HepG2 (cell line): ENCODE data around the gene PROX2. TPM values are rescaled to one million over a fixed set of nuclear protein-coding genes. Genes with fewer than 3 reads are reported as not detected.

Experiments used
- ATAC-seq: fragments of 200-7000 bp; cut with Tn5 transposase; 3 replicates; pipeline ENCODE4 v1.9.1; 2020; ENCODE audit warnings: mild to moderate bottlenecking, moderate library complexity
- BruUV-seq: library from RNA; stranded (reverse); fragments of 400-500 nt; replicated peaks from 2 replicates; lab custom pipeline; 2021; lab: Mats Ljungman, UMichigan
- CTCF ChIA-PET: fragments of 300-600 bp; formaldehyde crosslinking; extraction: SDS; loops from one replicate; lab custom pipeline; 2021; ENCODE audit warnings: low total read pairs, inconsistent platforms, low intra/inter-chr PET ratio; lab: Yijun Ruan, JAX
- POLR2A ChIA-PET: fragments of 350-600 bp; sonication (Branson Sonifier 250); formaldehyde crosslinking; loops from one replicate; lab custom pipeline; 2020; ENCODE audit warnings: antibody characterized with exemption, inconsistent platforms; lab: Yijun Ruan, JAX
- DNase-seq: peaks from one replicate; pipeline ENCODE4 v3.0.0-alpha.2; 2015; ENCODE audit warnings: low spot score
- FAIRE-seq: peaks from 3 replicates; lab custom pipeline; 2011; peaks lifted over from hg19 to GRCh38; lab: Jason Lieb, UNC
- H2AFZ ChIP-seq: one replicate; pipeline ENCODE4 v1.6.1; 2011; ENCODE audit warnings: low read length, inconsistent platforms
- H3K27ac ChIP-seq: fragments of 300-600 bp; 3 replicates; pipeline ENCODE4 v1.8.0; 2011; ENCODE audit warnings: mixed run types, mild to moderate bottlenecking, mixed read lengths, low read length, inconsistent platforms; ENCODE audit not compliant: insufficient read depth; ENCODE audit errors: extremely low read length
- H3K27me3 ChIP-seq, 2 experiments: fragments of 200-600 bp in 1 of 2; 2 replicates in 1 of 2; 3 replicates in 1 of 2; pipeline versions ENCODE4 v1.6.0 to v1.8.0; 2011; ENCODE audit warnings: low read length in 2 of 2, mild to moderate bottlenecking in 2 of 2, moderate library complexity in 2 of 2, inconsistent platforms in 1 of 2; ENCODE audit not compliant: insufficient read depth in 2 of 2, control insufficient read depth in 1 of 2
- H3K36me3 ChIP-seq, 2 experiments: fragments of 200-600 bp in 1 of 2; replicated peaks in 1 of 2; 2 replicates in 1 of 2; 3 replicates in 1 of 2; pipeline versions ENCODE4 v1.5.1 to v1.8.0; 2011; ENCODE audit warnings: low read length in 2 of 2, inconsistent platforms in 1 of 2; ENCODE audit not compliant: insufficient read depth in 2 of 2, control insufficient read depth in 1 of 2
- H3K4me1 ChIP-seq: 2 replicates; pipeline ENCODE4 v1.5.1; 2012; ENCODE audit warnings: low read length, inconsistent platforms; ENCODE audit not compliant: insufficient read depth
- H3K4me2 ChIP-seq: 2 replicates; pipeline ENCODE4 v1.6.0; 2011; ENCODE audit warnings: low read depth, low read length, inconsistent platforms
- H3K4me3 ChIP-seq, 3 experiments: fragments of 200-600 bp in 1 of 3; sonication (generic), shearing (Covaris generic) in 1 of 3; replicated peaks in 1 of 3; 2 replicates each; pipeline ENCODE4 v1.5.1; 2011 to 2016; ENCODE audit warnings: low read length in 3 of 3, inconsistent platforms in 2 of 3, low read depth in 2 of 3, mild to moderate bottlenecking in 2 of 3, control low read depth in 1 of 3, mixed read lengths in 1 of 3; ENCODE audit not compliant: insufficient read depth in 1 of 3
- H3K79me2 ChIP-seq: one replicate; pipeline ENCODE4 v1.6.1; 2011; ENCODE audit warnings: low read length, inconsistent platforms; ENCODE audit not compliant: insufficient read depth
- H3K9ac ChIP-seq: 2 replicates; pipeline ENCODE4 v1.6.0; 2011; ENCODE audit warnings: mild to moderate bottlenecking, low read depth, low read length, inconsistent platforms; ENCODE audit not compliant: insufficient read depth
- H3K9me3 ChIP-seq: 2 replicates; pipeline ENCODE4 v1.5.1; 2012; ENCODE audit warnings: mild to moderate bottlenecking, low read length
- H4K20me1 ChIP-seq: 2 replicates; pipeline ENCODE4 v1.6.0; 2011; ENCODE audit warnings: inconsistent platforms, mild to moderate bottlenecking, low read length, moderate library complexity; ENCODE audit not compliant: insufficient read depth
- BHLHE40 ChIP-seq: IDR thresholded peaks from 2 replicates; pipeline ENCODE4 v1.6.1; 2011; ENCODE audit warnings: low read length, improper control_type of control experiment
- CBX2 ChIP-seq, 2 experiments: fragments of 200-600 bp in 1 of 2; sonication (generic); formaldehyde crosslinking in 1 of 2; IDR thresholded peaks; 2 replicates each; pipeline versions ENCODE4 v1.7.0 to v1.8.1; 2018 to 2022; ENCODE audit warnings: low read depth in 2 of 2, low read length in 1 of 2, mild to moderate bottlenecking in 1 of 2, missing genetic modification reagents in 1 of 2
- IRF2 ChIP-seq: IDR thresholded peaks from 2 replicates; pipeline ENCODE4 v1.6.1; 2018; ENCODE audit warnings: missing genetic modification reagents, missing compliant biosample characterization
- MAFF ChIP-seq: IDR thresholded peaks from 2 replicates; pipeline ENCODE4 v1.6.1; 2011; ENCODE audit warnings: low read depth, low read length, improper control_type of control experiment
- SIN3A ChIP-seq: IDR thresholded peaks from 2 replicates; pipeline ENCODE4 v1.6.1; 2011; ENCODE audit warnings: low read depth, mild to moderate bottlenecking, control low read depth, low read length, borderline replicate concordance
- ZBTB7A ChIP-seq: sonication (generic); formaldehyde crosslinking; IDR thresholded peaks from 2 replicates; pipeline ENCODE4 v1.8.0; 2022; ENCODE audit warnings: mild to moderate bottlenecking, missing genetic modification reagents
- ZNF777 ChIP-seq: sonication (generic); formaldehyde crosslinking; IDR thresholded peaks from 2 replicates; pipeline ENCODE4 v1.4.0; 2020; ENCODE audit warnings: missing genetic modification reagents
- ZNF841 ChIP-seq: sonication (generic); formaldehyde crosslinking; IDR thresholded peaks from 2 replicates; pipeline ENCODE4 v1.8.1; 2023; ENCODE audit warnings: missing genetic modification reagents, borderline replicate concordance
- ZNF891 ChIP-seq: sonication (generic); formaldehyde crosslinking; IDR thresholded peaks from 2 replicates; pipeline ENCODE4 v1.5.0; 2020; ENCODE audit warnings: mild to moderate bottlenecking, missing genetic modification reagents
- in situ Hi-C: cut with HindIII; loops from 2 replicates; pipeline ENCODE4 v1.10.0; 2017; ENCODE audit warnings: low pct_unique_long_range_greater_than_20kb; ENCODE audit not compliant: extremely low pct_ligation_motif_present
- intact Hi-C: fragments of 100-400 bp; cut with micrococcal nuclease; formaldehyde crosslinking; loops from one replicate; pipeline ENCODE4 v1.10.0; 2022; ENCODE audit not compliant: unreplicated experiment
- polyA plus RNA-seq, 8 experiments: library from polyadenylated mRNA; depleted of rRNA in 3 of 8; stranded (reverse) in 7 of 8; unstranded in 1 of 8; fragments of >200 nt; fragmentation: Illumina TruSeq in 4 of 8; extraction: Trizol in 4 of 8; gene quantifications; 2 replicates each; pipeline versions ENCODE4 v1.2.1 to v1.2.3, GENCODE V29; 2011 to 2016; ENCODE audit warnings: low read depth in 4 of 8, missing spikeins in 1 of 8, mixed read lengths in 1 of 8; ENCODE audit not compliant: insufficient read depth in 1 of 8
- total RNA-seq, 5 experiments: library from RNA; depleted of rRNA; stranded (reverse); fragments of >200 nt; fragmentation: Illumina TruSeq; extraction: Trizol; gene quantifications; 2 replicates each; pipeline ENCODE4 v1.2.3, GENCODE V29; 2016; ENCODE audit warnings: low read depth in 1 of 5

Gene PROX2
- total and polyA plus RNA-seq, 2 of the 13 experiments (the other 11 are each of a cell fraction or from before 2014, with no cell fraction given), result not detected

- TF ChIP-seq SIN3A (no peak), ZNF841 (CRISPR knock-in tag) (no peak), ZNF891 (CRISPR knock-in tag) (no peak), BHLHE40 (no peak), ZBTB7A (CRISPR knock-in tag) (no peak), IRF2 (CRISPR knock-in tag) (no peak)
- TF ChIP-seq, all 625 proteins: peak for 0
Observed at GRCh38 chr14:74829251-74829650, 46.7 kb downstream of the PROX2 start (continued).

DNA sequence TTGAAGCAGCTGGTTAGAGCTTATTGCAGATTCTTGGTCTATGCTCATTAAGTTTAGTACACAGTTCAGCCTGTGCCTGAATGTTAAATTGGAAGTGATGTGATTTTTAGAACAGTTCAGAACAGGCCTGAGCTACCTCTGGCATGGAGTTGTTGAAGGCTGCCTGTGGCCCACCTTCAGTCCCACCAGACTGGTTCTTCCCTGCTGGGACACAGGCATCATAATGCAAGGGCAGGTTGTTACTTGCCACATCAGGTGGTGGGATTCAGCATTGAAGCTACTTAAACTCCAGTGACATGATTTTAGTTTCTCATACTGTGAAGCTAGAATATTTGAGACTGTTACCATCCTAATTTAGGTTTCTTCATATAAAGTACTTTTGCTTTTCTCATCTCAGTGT is 49.4 kb downstream of the PROX2 start:
- Histone ChIP-seq H3K9ac (no peak overlapping the region), H3K27me3 (no peaks in the 10 kb centered on the region), H3K4me2 (no peak overlapping the region), H3K27ac (no peak overlapping the region), H4K20me1 (no peaks in the 10 kb centered on the region), H3K36me3 (peaks cover 15 to 37% of the 10 kb centered on the region in 2 experiments), H3K4me1 (peaks cover 10% of the 10 kb centered on the region), H3K79me2 (no peaks in the 10 kb centered on the region), H3K9me3 (no peaks in the 10 kb centered on the region), H3K4me3 (no peak overlapping the region), H2AFZ (no peak overlapping the region)
- FAIRE-seq (no peak), DNase-seq (no peak), ATAC-seq (no peak)
- in situ Hi-C loops (no loop called here), intact Hi-C loops (no loop called here)
- ChIA-PET POLR2A (no interaction called here), CTCF (no interaction called here)
- no TSS peak for BruUV-seq
- no peak for TF ChIP-seq CBX2 (IDR thresholded peaks at IDR 0.05; ENCODE audit: low read depth, low read length)
- TF ChIP-seq CBX2 (CRISPR knock-in tag; IDR thresholded peaks at IDR 0.05; ENCODE audit: low read depth), result no peak
- no peak for TF ChIP-seq MAFF
- no peak for TF ChIP-seq ZNF777

Other genes starting within 250 kb of the PROX2 start
- 18.4 and 21.3 TPM in 2 replicates for gene AREL1, start 163.1 kb downstream of the PROX2 start, total RNA-seq (2016; rRNA removed; fragmentation: Illumina TruSeq; extraction: Trizol)
- 25.4 and 29.6 TPM in 2 replicates for gene AREL1, start 163.1 kb downstream of the PROX2 start, polyA plus RNA-seq (2011; rRNA removed)
- gene FCF1, start 163.0 kb downstream of the PROX2 start, total RNA-seq (2016; rRNA removed; fragmentation: Illumina TruSeq; extraction: Trizol), result 44.4 and 70.8 TPM in 2 replicates
- gene FCF1, start 163.0 kb downstream of the PROX2 start, polyA plus RNA-seq (2011; rRNA removed), result 26.2 and 31.0 TPM in 2 replicates
- 21.9 and 37.6 TPM in 2 replicates for gene YLPM1, start 112.8 kb downstream of the PROX2 start, total RNA-seq (2016; rRNA removed; fragmentation: Illumina TruSeq; extraction: Trizol)
- gene YLPM1, start 112.8 kb downstream of the PROX2 start, polyA plus RNA-seq (2011; rRNA removed), result 6.0 and 6.7 TPM in 2 replicates
- gene DLST, start 5.8 kb upstream of the PROX2 start, total RNA-seq (2016; rRNA removed; fragmentation: Illumina TruSeq; extraction: Trizol), result 56.5 and 69.9 TPM in 2 replicates
- gene DLST, start 5.8 kb upstream of the PROX2 start, polyA plus RNA-seq (2011; rRNA removed), result 94.3 and 102 TPM in 2 replicates
- gene RPS6KL1, start 47.1 kb upstream of the PROX2 start, total RNA-seq (2016; rRNA removed; fragmentation: Illumina TruSeq; extraction: Trizol), result 8.1 and 11.5 TPM in 2 replicates
- gene RPS6KL1, start 47.1 kb upstream of the PROX2 start, polyA plus RNA-seq (2011; rRNA removed), result 6.5 and 10.3 TPM in 2 replicates
- gene PGF, start 79.5 kb upstream of the PROX2 start, total RNA-seq (2016; rRNA removed; fragmentation: Illumina TruSeq; extraction: Trizol), result 20.3 and 27.5 TPM in 2 replicates
- 10.7 and 15.9 TPM in 2 replicates for gene PGF, start 79.5 kb upstream of the PROX2 start, polyA plus RNA-seq (2011; rRNA removed)
- gene EIF2B2, start 126.8 kb upstream of the PROX2 start, total RNA-seq (2016; rRNA removed; fragmentation: Illumina TruSeq; extraction: Trizol), result 54.4 and 80.9 TPM in 2 replicates
- gene EIF2B2, start 126.8 kb upstream of the PROX2 start, polyA plus RNA-seq (2011; rRNA removed), result 71.7 and 78.6 TPM in 2 replicates
- gene MLH3, start 175.3 kb upstream of the PROX2 start, total RNA-seq (2016; rRNA removed; fragmentation: Illumina TruSeq; extraction: Trizol), result 24.5 and 24.8 TPM in 2 replicates
- 14.4 and 15.3 TPM in 2 replicates for gene MLH3, start 175.3 kb upstream of the PROX2 start, polyA plus RNA-seq (2011; rRNA removed)
- gene ACYP1, start 187.9 kb upstream of the PROX2 start, total RNA-seq (2016; rRNA removed; fragmentation: Illumina TruSeq; extraction: Trizol), result 9.7 and 11.1 TPM in 2 replicates
- gene ACYP1, start 187.9 kb upstream of the PROX2 start, polyA plus RNA-seq (2011; rRNA removed), result 17.3 and 22.4 TPM in 2 replicates
- gene ZC2HC1C, start 193.5 kb upstream of the PROX2 start, total RNA-seq (2016; rRNA removed; fragmentation: Illumina TruSeq; extraction: Trizol), result 3.3 and 5.3 TPM in 2 replicates
- 3.0 and 3.5 TPM in 2 replicates for gene ZC2HC1C, start 193.5 kb upstream of the PROX2 start, polyA plus RNA-seq (2011; rRNA removed)